ENCODE data around the gene MED1.
"Not testable (repeated sequence)": the region's sequence is repeated elsewhere in the genome, so short reads cannot be mapped to it uniquely, and the experiment has no call there.

The MED1 gene

DNA sequence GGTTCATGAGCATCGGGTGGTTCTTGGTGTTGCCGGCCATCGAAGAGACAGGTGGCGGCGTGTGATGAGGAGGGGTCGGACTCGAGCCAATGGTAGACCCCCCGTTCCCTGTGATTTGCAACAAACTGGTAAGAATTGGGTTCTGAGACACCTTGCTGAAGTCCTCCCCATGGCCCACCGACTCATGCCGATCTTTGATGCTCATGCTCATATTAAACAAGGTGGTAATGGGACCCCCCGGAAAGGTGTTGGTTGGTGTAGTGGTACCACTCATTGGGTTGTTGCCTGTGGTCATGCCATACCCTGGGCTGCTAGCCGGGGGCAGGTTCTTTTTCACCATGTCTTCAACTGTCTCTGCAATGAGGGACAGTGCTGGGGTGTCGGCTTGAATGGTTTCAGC, 40.8 kb downstream of the MED1 start:
- DNase-seq = no peak

GRCh38 chr17:39408360-39408759, 42.7 kb downstream of the MED1 start:
- DNase-seq = no peak

GRCh38 chr17:39406951-39407350, 44.1 kb downstream of the MED1 start:
- no peak for DNase-seq

DNA sequence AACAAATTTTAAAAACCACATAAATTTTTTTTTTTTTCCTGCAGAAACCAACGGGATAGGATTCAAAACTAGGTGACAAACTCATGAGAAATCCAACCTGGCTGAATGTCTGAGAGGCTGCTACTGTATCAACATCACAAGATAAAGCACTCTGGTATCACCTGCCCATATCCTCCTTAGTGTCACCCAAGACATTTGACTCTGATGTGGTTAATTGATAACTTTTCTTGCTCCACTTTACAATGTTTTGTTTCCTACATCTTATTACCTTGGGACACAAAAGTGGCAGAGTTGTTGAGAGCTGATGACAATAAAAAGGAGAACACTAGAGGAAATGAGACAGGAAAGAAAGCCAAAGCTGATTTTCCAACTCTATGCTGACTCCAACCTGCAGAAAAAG, 45.6 kb downstream of the MED1 start:
- no peak for DNase-seq

GRCh38 chr17:39404542-39405378, 46.3 kb downstream of the MED1 start:
- no peak for DNase-seq

GRCh38 chr17:39402890-39403605, 48.0 kb downstream of the MED1 start:
- DNase-seq = no peak

GRCh38 chr17:39402244-39402889, 48.7 kb downstream of the MED1 start:
- peak; percentile 94 for DNase-seq

GRCh38 chr17:39401412-39402243, 49.4 kb downstream of the MED1 start, which contains the start of gene FBXL20:
FBXL20 (minus strand) TSS chr17:39401626; CDS start chr17:39401402, 224 bp downstream.
- DNase-seq = peak; percentile 96

GRCh38 chr17:39400547-39401411, 50.3 kb downstream of the MED1 start:
- DNase-seq = peak; percentile 44

DNA sequence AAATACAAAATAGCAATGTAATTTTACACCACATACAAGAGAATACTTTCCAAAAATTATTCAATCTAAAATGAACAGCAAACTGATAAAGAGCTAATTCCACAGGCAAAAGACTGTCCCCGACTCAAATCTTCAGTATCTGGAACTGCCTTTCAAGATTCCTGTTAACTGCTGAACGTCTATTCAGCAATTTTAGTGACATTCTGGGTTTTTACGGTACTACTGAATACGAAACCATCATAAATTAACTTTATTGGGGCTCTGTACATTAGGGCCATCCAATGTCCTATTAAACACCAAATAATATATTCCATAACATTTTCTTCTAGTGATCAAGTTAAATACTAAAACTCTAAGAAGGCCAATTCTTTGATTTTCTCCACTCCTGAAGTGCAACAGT, 51.3 kb downstream of the MED1 start:
- no peak for DNase-seq

DNA sequence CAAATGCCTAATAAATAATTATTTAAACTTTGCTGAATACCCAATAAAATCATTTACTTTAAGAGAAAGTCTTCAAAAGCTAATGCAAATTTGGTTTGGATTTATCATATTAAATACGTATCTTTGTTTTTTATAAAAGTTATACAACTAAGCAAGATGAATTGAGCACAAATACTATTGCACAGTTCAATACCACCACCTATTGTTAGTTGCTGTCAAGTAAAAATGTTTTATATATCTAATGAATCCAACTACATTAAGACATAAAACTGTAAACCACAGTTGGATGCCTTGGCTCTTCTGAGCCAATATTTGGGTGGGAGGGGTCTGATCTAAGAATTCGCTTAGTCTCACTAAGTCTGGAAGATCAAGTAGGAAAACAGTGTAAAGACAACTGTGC, 57.3 kb downstream of the MED1 start:
- no peak for DNase-seq

DNA sequence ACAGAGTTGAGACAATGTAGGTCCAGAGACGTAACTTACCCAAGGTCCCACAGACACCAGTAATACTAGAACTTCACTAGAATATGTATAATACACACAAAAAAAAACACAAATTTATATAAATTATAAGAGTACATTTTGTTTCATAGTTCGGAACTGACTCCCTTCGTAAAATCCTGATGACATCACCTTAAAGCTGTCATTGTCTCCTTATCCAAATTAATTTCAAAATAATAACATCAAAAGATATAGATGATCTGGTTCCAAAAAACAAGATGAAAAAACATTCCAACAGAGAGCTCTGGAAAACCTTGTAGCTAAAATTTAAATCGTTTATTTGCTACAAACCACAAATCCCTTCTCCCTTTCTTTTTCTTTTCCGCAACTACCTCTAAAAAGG, 59.6 kb downstream of the MED1 start:
- DNase-seq = no peak

GRCh38 chr17:39385040-39385439, 66.0 kb downstream of the MED1 start:
- DNase-seq = no peak

DNA sequence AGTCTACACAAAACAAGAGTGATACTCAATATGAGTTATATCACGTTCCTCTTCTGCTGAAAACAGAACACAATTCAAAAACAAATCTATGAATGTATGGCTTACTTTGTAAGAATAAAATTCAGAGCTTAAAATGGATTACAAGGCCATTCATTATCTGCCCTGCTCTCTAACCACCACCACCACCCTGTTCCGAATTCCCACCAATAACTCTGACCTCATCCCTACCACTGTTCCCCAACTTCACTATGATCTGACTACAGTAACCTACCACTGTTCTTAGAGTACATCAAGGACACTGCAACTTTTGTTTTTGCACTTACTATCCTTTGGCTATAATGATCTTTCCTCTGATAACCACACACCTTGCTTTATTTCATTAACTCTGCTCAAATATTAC, 70.9 kb downstream of the MED1 start:
- DNase-seq = no peak

DNA sequence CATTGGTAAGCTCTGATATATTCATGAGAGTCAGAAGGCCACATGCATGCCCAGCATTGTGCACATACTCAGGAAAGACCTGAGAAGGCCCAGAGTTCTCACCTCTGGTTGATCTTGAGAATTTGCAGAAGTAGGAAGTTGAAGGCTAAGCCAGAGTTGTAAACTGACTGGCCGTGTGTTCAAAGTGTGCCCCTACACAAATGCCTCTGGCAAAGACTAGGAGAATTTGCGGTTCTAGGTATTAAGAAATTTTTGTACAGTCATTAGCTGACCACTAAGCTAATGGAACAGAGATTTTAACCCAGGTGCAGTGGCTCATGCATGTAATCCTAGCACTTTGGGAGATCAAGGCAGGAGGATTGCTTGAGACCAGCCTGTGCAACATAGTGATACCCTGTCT, 74.6 kb downstream of the MED1 start:
- DNase-seq = no peak

GRCh38 chr17:39367805-39368204, 83.3 kb downstream of the MED1 start:
- not testable (repeated sequence) for DNase-seq

GRCh38 chr17:39365872-39366271, 85.2 kb downstream of the MED1 start:
- no peak for DNase-seq

DNA sequence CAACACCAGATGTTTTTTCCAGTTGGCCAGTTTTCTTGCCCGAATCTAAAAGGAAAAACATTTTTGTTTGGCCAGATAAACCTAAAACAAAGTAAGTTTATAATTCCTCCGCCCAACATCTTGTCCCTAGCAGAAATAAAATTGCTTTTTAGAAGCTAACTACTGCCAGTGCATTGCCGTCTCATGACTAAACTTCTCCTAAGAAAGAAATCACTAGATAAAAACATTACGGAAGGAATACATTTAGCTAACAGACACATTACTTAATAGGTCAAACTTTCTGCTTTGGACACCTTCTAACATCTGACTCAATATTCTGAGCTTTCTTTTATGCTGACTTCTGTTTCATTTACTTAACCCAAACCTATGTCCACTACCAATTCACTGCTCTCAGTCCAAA, 85.8 kb downstream of the MED1 start:
- DNase-seq = no peak

GRCh38 chr17:39364236-39365025, 86.6 kb downstream of the MED1 start:
- DNase-seq = no peak

DNA sequence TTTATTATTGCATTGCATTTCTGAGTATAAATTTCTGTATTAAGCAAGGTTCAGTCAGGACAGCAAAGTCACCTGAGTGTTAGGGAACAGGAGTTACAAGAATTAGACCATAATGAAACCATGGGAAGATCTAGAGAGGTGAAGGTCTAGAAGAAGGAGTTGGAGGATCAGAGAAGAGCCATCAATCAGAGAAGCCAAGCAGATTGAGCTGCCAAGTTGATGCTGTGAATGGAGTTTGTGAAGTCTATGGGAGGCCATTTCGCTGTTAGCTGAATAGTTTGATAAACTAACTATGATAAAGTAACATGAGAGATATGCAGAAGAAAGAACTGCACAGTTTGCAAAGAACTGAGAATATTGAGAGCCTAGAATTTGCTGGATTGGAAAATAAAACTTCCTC, 90.0 kb downstream of the MED1 start:
- DNase-seq = no peak

DNA sequence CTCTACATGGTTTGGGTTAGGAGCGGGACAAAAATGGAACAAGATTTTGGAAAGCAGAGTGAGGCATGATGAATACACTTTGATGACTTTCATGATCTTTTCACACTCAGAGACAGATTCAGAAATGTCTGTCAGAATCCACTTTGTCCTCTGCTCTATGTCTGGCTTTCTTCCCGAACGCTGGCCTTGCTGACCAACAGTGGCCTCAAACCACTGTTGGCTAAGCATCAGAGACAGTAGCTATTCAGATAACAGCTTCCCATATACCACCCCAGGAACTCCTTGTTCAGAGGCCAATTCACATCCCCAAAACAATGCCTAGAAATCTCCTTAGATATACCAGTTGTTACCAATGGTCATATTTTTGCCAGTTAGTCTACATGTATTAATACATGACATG, 90.5 kb downstream of the MED1 start:
- no peak for DNase-seq
